Endothelial cell of umbilical vein (primary cell): ENCODE measurements around the gene NOXA1. TPM values are rescaled to one million over a fixed set of nuclear protein-coding genes. Genes with fewer than 3 reads are reported as not detected.

Experiments used
- BruUV-seq: library from RNA; stranded (reverse); fragments of 400-500 nt; replicated peaks from 2 replicates; lab custom pipeline; 2021; lab: Mats Ljungman, UMichigan
- CTCF ChIA-PET: fragments of 300-600, 350-600 bp; sonication (Branson Sonifier 250); formaldehyde crosslinking; loops from one replicate; lab custom pipeline; 2021; ENCODE audit warnings: antibody characterized with exemption, inconsistent platforms; lab: Charles Lee
- POLR2A ChIA-PET: fragments of 300-600, 350-600 bp; sonication (Branson Sonifier 250); formaldehyde crosslinking; loops from one replicate; lab custom pipeline; 2021; ENCODE audit warnings: antibody characterized with exemption, inconsistent platforms; lab: Charles Lee
- DNase-seq: peaks from one replicate; pipeline ENCODE4 v3.0.0-alpha.2; 2011; ENCODE audit warnings: low read depth, low spot score
- FAIRE-seq: peaks from 2 replicates; lab custom pipeline; 2011; peaks lifted over from hg19 to GRCh38; lab: Jason Lieb, UNC
- H2AFZ ChIP-seq: 2 replicates; pipeline ENCODE4 v1.6.0; 2012; ENCODE audit warnings: low read depth, low read length, control low read depth, inconsistent platforms
- H3K27ac ChIP-seq: 2 replicates; pipeline ENCODE4 v1.5.1; 2011; ENCODE audit warnings: low read depth, mild to moderate bottlenecking, control low read depth, low read length, moderate library complexity; ENCODE audit not compliant: insufficient read depth
- H3K27me3 ChIP-seq, 2 experiments: 2 replicates each; pipeline versions ENCODE4 v1.6.0 to v1.6.1; 2011; ENCODE audit warnings: low read length in 2 of 2, mixed read lengths in 1 of 2; ENCODE audit not compliant: control insufficient read depth in 2 of 2, insufficient read depth in 2 of 2
- H3K36me3 ChIP-seq, 2 experiments: 2 replicates in 1 of 2; 3 replicates in 1 of 2; pipeline ENCODE4 v1.5.1; 2011; ENCODE audit warnings: low read length in 2 of 2, mild to moderate bottlenecking in 1 of 2, moderate library complexity in 1 of 2; ENCODE audit not compliant: control insufficient read depth in 2 of 2, insufficient read depth in 2 of 2; ENCODE audit errors: extremely low read depth in 1 of 2
- H3K4me1 ChIP-seq: 3 replicates; pipeline ENCODE4 v1.5.1; 2011; ENCODE audit warnings: mild to moderate bottlenecking, low read length; ENCODE audit not compliant: control insufficient read depth, insufficient read depth; ENCODE audit errors: extremely low read depth
- H3K4me2 ChIP-seq: 2 replicates; pipeline ENCODE4 v1.6.1; 2011; ENCODE audit warnings: low read length, control low read depth, mixed read lengths; ENCODE audit not compliant: insufficient read depth
- H3K4me3 ChIP-seq, 3 experiments: fragments of 200-600 bp in 1 of 3; sonication (generic), shearing (Covaris generic) in 1 of 3; replicated peaks in 1 of 3; 2 replicates each; pipeline ENCODE4 v1.5.1; 2011 to 2016; ENCODE audit warnings: control low read depth in 3 of 3, low read length in 3 of 3, mild to moderate bottlenecking in 2 of 3, inconsistent platforms in 1 of 3, low read depth in 1 of 3, moderate library complexity in 1 of 3; ENCODE audit not compliant: insufficient read depth in 1 of 3
- H3K79me2 ChIP-seq: 2 replicates; pipeline ENCODE4 v1.6.0; 2012; ENCODE audit warnings: low read length, inconsistent platforms; ENCODE audit not compliant: control insufficient read depth, insufficient read depth
- H3K9ac ChIP-seq: replicated peaks from 2 replicates; pipeline ENCODE3; 2011; ENCODE audit warnings: low read length, control low read depth; ENCODE audit not compliant: insufficient read depth; ENCODE audit errors: extremely low read depth
- H3K9me1 ChIP-seq: replicated peaks from 3 replicates; pipeline ENCODE4 v1.6.0; 2011; ENCODE audit warnings: mild to moderate bottlenecking, low read length; ENCODE audit not compliant: control insufficient read depth, insufficient read depth; ENCODE audit errors: extremely low read depth
- H3K9me3 ChIP-seq: replicated peaks from 2 replicates; pipeline ENCODE4 v1.5.1; 2012; ENCODE audit warnings: low read length, inconsistent platforms; ENCODE audit not compliant: control insufficient read depth, insufficient read depth
- H4K20me1 ChIP-seq: replicated peaks from 2 replicates; pipeline ENCODE3; 2011; ENCODE audit warnings: mild to moderate bottlenecking, low read length; ENCODE audit not compliant: control insufficient read depth, insufficient read depth; ENCODE audit errors: extremely low read depth
- EZH2 ChIP-seq: IDR thresholded peaks from 2 replicates; pipeline ENCODE4 v1.6.1; 2012; ENCODE audit warnings: borderline replicate concordance, low read depth, mild to moderate bottlenecking, moderate library complexity, low read length, inconsistent platforms; ENCODE audit not compliant: severe bottlenecking
- FOS ChIP-seq: IDR thresholded peaks from 2 replicates; pipeline ENCODE4 v1.6.1; 2011; ENCODE audit warnings: mild to moderate bottlenecking, low read length, moderate library complexity, borderline replicate concordance; ENCODE audit not compliant: insufficient read depth
- GATA2 ChIP-seq: IDR thresholded peaks from 2 replicates; pipeline ENCODE4 v1.7.0; 2011; ENCODE audit warnings: low read depth, mild to moderate bottlenecking, moderate library complexity, mixed read lengths, low read length; ENCODE audit not compliant: insufficient read length, insufficient read depth
- JUN ChIP-seq: IDR thresholded peaks from 2 replicates; pipeline ENCODE4 v1.6.1; 2011; ENCODE audit warnings: borderline replicate concordance, low read depth; ENCODE audit not compliant: insufficient read length, insufficient read depth
- MYC ChIP-seq: IDR thresholded peaks from one replicate; pipeline ENCODE4 v1.6.1; 2011; ENCODE audit warnings: mild to moderate bottlenecking, low read depth, low read length
- POLR2A ChIP-seq: IDR thresholded peaks from 2 replicates; pipeline ENCODE4 v1.6.1; 2012; ENCODE audit warnings: low read depth, mild to moderate bottlenecking, control low read depth, low read length
- POLR2AphosphoS5 ChIP-seq: IDR thresholded peaks from 2 replicates; pipeline ENCODE4 v1.6.1; 2012; ENCODE audit warnings: low read depth, mild to moderate bottlenecking, control low read depth, low read length, moderate library complexity; ENCODE audit not compliant: insufficient read depth
- dilution Hi-C: fragments of 300-500 bp; cut with MboI; formaldehyde crosslinking; loops from one replicate; pipeline ENCODE4 v1.15.0; 2019; ENCODE audit warnings: low sequenced_read_pairs; ENCODE audit not compliant: extremely low pct_ligation_motif_present
- intact Hi-C: fragments of 100-400 bp; cut with micrococcal nuclease; formaldehyde crosslinking; loops from one replicate; pipeline ENCODE4 v1.10.0; 2022
- polyA plus RNA-seq, 4 experiments: library from polyadenylated mRNA; depleted of rRNA in 3 of 4; stranded (reverse) in 3 of 4; unstranded in 1 of 4; fragments of >200 nt; gene quantifications; 2 replicates each; pipeline versions ENCODE4 v1.2.1 to v1.2.3, GENCODE V29; 2011 to 2012; ENCODE audit warnings: missing spikeins in 1 of 4
- total RNA-seq: library from RNA; stranded (reverse); gene quantifications from 2 replicates; pipeline ENCODE4 v1.2.3, GENCODE V29; 2021
- TF ChIP-seq, protein P1 (sequence below), 2 donors: IDR thresholded peaks; 1 replicate in 1 of 2; 2 replicates in 1 of 2; pipeline ENCODE4 v1.5.1; 2011; ENCODE audit warnings: low read length in 2 of 2, mild to moderate bottlenecking in 2 of 2, moderate library complexity in 2 of 2, control low read depth in 1 of 2, inconsistent platforms in 1 of 2, low read depth in 1 of 2; ENCODE audit not compliant: insufficient read depth in 1 of 2; ENCODE audit errors: extremely low read depth in 1 of 2
- TF ChIP-seq, protein P2 (sequence below): IDR thresholded peaks from 2 replicates; pipeline ENCODE4 v1.6.1; 2011; ENCODE audit not compliant: insufficient read depth, insufficient read length

NOXA1 gene
- total and polyA plus RNA-seq, 2 donors (not counting 3 experiments of a cell fraction or from before 2014, with no cell fraction given): 0.40 to 0.91 TPM

DNA sequence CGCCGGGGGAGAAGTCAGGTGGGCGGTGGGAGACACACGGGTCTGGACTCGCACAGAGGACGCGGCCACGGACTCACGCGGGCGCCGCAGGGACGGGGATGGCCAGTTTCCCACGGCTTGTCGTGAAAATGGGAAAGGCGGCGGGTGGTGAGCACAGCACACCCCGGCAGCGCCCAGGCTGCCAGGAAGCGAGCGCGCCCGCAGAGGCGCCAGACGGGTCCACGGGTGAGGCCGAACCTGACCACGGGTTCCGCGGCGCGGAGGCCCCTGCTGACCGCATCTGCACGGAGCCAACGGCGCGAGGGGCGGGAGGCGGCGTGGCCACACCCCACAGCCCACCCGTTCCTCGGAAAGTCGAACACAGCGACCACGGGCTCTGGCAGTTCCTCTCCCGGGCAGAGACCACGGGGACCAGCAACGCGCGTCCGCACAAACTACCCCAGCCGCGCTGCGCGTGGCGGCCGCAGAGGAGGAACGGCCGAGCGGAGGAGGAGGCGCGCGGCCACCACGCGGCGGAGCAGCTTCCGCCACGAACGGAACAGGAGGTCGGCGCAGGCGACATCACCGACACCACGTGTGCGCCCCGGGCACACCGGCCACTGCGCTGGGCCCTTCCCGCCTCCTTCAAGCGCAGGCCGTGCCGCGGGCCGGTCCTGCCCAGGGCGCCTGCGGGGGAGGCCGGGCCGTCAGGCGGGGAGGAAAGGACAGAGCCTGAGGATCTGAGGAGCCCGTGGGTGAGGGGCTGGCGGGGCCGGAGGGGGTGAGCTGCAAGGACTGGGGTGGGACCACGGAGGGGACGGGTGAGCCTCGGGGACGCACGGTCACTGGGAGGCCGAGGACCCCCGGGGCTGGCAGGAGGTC, 5.8 kb upstream of the NOXA1 start:
- peak overlapping the region; percentile 52 for H3K9ac ChIP-seq
- dilution Hi-C loops: no loop called here
- peak overlapping the region; percentile 18 for H2AFZ ChIP-seq
- peak overlapping the region in 2 of 3 experiments; percentile 34 to 39 for H3K4me3 ChIP-seq
- H3K4me2 ChIP-seq: peak overlapping the region; percentile 31
- BruUV-seq: no TSS peak
- no peaks in the 10 kb centered on the region for H3K9me1 ChIP-seq
- H3K79me2 ChIP-seq: peaks cover 64% of the 10 kb centered on the region
- H3K9me3 ChIP-seq: no peaks in the 10 kb centered on the region
- no peaks in the 10 kb centered on the region for H4K20me1 ChIP-seq
- POLR2A ChIA-PET: no interaction called here
- FAIRE-seq: no peak
- TF ChIP-seq MYC: peak; percentile 5
- TF ChIP-seq POLR2A: no peak
- CTCF ChIA-PET: interaction anchor here (0.9 kb wide), 1 partner anchor 97 kb away, joined by 4 read pairs; no protein-coding TSS in a partner anchor
- DNase-seq: no peak
- intact Hi-C loops: no loop called here
- no peaks in the 10 kb centered on the region for H3K27me3 ChIP-seq
- H3K4me1 ChIP-seq: peaks cover 18% of the 10 kb centered on the region
- H3K27ac ChIP-seq: peak overlapping the region; percentile 44
- peaks cover 0 to 2% of the 10 kb centered on the region in 2 experiments for H3K36me3 ChIP-seq

DNA sequence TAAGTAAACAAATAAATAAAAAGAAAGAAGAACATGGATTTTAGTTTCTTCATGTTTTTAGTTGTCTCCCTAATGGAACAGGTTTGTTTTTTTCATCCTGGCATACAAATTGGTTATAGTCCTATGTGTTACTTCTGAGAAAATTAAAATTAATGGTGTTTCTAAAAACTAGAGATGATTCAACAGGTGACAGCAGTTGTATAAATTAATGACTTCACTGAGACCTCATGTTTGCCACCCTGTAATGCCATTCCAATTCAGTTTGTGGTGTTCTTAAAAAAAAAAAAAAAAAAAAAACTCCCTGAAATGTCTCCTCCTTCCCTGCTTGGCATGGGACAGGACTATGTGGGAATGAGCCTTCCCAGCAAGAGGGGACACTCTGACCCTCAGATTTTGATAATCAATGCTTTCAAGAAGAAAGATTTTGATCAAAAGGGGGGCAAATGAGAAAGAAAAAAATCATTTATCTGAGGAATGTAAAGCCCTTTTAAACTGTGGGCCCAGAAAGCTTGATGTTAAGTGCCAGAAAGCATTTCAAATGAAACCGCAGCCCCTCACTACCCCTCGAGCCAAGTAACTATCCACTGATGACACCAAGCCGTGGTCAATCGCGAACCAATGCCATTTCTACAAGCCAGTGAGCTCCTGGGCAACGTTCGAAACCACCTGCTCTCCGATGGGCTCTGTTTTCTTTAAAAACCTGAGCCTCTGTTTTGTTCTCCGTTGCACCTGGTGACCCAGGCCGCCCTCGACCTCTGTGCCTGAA, 1.2 kb upstream of the NOXA1 start:
- Histone ChIP-seq H3K4me3 (peak overlapping the region; percentile 61 to 93 (median 92)), H3K4me2 (peak overlapping the region; percentile 96), H4K20me1 (no peaks in the 10 kb centered on the region), H3K9me1 (no peaks in the 10 kb centered on the region), H3K79me2 (peaks cover 43% of the 10 kb centered on the region), H3K36me3 (peaks cover 0 to 2% of the 10 kb centered on the region in 2 experiments), H3K4me1 (peaks cover 14% of the 10 kb centered on the region), H3K9me3 (no peaks in the 10 kb centered on the region), H2AFZ (peak overlapping the region; percentile 73), H3K27ac (peak overlapping the region; percentile 46), H3K27me3 (no peaks in the 10 kb centered on the region), H3K9ac (peak overlapping the region; percentile 75)
- FAIRE-seq (peak; percentile 44), DNase-seq (no peak)
- intact Hi-C loops: loop anchor here (10.0 kb wide), 1 partner anchor 103 kb away; no protein-coding TSS in a partner anchor
- ChIA-PET POLR2A (interaction anchor here (1.6 kb wide), 1 partner anchor 120 kb away, joined by 5 read pairs; the partner anchor contains the start of gene NRARP), CTCF (interaction anchor here (0.9 to 2.5 kb wide), 12 partner anchors 9 to 165 kb away, joined by 4 to 31 read pairs (median 10); partner anchors contain the start of genes ENTPD8, NRARP and NSMF)
- BruUV-seq: TSS peak; percentile 41
- TF ChIP-seq GATA2 (no peak), MYC (no peak), POLR2AphosphoS5 (no peak), JUN (no peak), EZH2 (no peak), POLR2A (no peak), FOS (no peak)
- TF ChIP-seq, protein P1, sequence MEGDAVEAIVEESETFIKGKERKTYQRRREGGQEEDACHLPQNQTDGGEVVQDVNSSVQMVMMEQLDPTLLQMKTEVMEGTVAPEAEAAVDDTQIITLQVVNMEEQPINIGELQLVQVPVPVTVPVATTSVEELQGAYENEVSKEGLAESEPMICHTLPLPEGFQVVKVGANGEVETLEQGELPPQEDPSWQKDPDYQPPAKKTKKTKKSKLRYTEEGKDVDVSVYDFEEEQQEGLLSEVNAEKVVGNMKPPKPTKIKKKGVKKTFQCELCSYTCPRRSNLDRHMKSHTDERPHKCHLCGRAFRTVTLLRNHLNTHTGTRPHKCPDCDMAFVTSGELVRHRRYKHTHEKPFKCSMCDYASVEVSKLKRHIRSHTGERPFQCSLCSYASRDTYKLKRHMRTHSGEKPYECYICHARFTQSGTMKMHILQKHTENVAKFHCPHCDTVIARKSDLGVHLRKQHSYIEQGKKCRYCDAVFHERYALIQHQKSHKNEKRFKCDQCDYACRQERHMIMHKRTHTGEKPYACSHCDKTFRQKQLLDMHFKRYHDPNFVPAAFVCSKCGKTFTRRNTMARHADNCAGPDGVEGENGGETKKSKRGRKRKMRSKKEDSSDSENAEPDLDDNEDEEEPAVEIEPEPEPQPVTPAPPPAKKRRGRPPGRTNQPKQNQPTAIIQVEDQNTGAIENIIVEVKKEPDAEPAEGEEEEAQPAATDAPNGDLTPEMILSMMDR (IDR thresholded peaks at IDR 0.05; ENCODE audit: extremely low read depth in 1 of 2, insufficient read depth in 1 of 2, low read depth in 1 of 2, low read length in 2 of 2): no peak
- TF ChIP-seq, protein P2, sequence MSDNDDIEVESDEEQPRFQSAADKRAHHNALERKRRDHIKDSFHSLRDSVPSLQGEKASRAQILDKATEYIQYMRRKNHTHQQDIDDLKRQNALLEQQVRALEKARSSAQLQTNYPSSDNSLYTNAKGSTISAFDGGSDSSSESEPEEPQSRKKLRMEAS: no peak
- dilution Hi-C loops: no loop called here
